Keratinocyte (primary cell): ENCODE measurements around the gene MAGI1.

ENCODE experiments used
- EZH2 ChIP-seq: IDR thresholded peaks from one replicate; pipeline ENCODE4 v1.6.1; 2012; ENCODE audit warnings: inconsistent platforms, mild to moderate bottlenecking, low read length, moderate library complexity
- TF ChIP-seq, protein P1 (sequence below), 3 experiments: IDR thresholded peaks in 1 of 3; conservative IDR thresholded peaks in 1 of 3; optimal IDR thresholded peaks in 1 of 3; 2 replicates in 2 of 3; 3 replicates in 1 of 3; pipeline versions ENCODE3 to v1.5.1; 2011; ENCODE audit warnings: low read length in 3 of 3, mild to moderate bottlenecking in 3 of 3, moderate library complexity in 2 of 3, control low read depth in 1 of 3, inconsistent platforms in 1 of 3; ENCODE audit not compliant: insufficient read depth in 2 of 3; ENCODE audit errors: extremely low read depth in 1 of 3

DNA sequence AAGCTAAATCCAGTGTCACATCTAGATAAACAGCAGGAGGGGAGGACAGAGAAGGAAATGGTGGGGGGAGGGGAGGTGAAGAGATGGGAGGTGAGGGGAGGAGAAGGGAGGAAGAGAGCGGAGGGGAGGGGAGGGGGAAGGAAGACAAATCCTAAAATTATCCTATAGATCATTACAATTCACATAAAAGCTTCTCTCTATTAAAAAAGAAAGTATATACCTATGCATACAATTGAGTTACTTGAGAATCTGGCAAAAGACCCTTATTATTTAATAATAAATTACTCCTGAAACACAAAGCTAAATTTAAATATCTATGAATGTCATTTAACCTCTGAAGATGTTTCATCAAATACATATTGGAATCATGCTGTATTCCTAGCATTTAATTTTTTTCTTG is 303.9 kb downstream of the MAGI1 start:
- TF ChIP-seq, protein P1, sequence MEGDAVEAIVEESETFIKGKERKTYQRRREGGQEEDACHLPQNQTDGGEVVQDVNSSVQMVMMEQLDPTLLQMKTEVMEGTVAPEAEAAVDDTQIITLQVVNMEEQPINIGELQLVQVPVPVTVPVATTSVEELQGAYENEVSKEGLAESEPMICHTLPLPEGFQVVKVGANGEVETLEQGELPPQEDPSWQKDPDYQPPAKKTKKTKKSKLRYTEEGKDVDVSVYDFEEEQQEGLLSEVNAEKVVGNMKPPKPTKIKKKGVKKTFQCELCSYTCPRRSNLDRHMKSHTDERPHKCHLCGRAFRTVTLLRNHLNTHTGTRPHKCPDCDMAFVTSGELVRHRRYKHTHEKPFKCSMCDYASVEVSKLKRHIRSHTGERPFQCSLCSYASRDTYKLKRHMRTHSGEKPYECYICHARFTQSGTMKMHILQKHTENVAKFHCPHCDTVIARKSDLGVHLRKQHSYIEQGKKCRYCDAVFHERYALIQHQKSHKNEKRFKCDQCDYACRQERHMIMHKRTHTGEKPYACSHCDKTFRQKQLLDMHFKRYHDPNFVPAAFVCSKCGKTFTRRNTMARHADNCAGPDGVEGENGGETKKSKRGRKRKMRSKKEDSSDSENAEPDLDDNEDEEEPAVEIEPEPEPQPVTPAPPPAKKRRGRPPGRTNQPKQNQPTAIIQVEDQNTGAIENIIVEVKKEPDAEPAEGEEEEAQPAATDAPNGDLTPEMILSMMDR (optimal IDR thresholded peaks at IDR 0.05 in 1 of 3, IDR thresholded peaks at IDR 0.05 in 1 of 3, conservative IDR thresholded peaks at IDR 0.05 in 1 of 3; ENCODE audit: extremely low read depth in 1 of 3, insufficient read depth in 2 of 3, low read length in 3 of 3): no peak
- TF ChIP-seq EZH2: no peak
